Right lobe of liver (tissue), 4 donors: ENCODE results near the gene MACF1.

Experiments
- POLR2A ChIP-seq: fragments of 450-650 bp; IDR thresholded peaks from one replicate; pipeline ENCODE4 v1.6.1; 2017; ENCODE audit warnings: antibody characterized with exemption, mild to moderate bottlenecking
- TF ChIP-seq, protein P1 (sequence below), 4 donors: fragments of 200-600 bp in 3 of 4; fragments of 450-650 bp in 1 of 4; IDR thresholded peaks; one replicate each; pipeline versions ENCODE4 v1.5.1 to v1.8.0; 2016 to 2022; ENCODE audit warnings: antibody characterized with exemption in 4 of 4, mild to moderate bottlenecking in 2 of 4
- donor health status: DM: no; HTN: no; CAD: no.
- donor health status: DM: no; HTN: no; CAD: no.
- donor health status: DM: no; HTN: yes; CAD: no.

DNA sequence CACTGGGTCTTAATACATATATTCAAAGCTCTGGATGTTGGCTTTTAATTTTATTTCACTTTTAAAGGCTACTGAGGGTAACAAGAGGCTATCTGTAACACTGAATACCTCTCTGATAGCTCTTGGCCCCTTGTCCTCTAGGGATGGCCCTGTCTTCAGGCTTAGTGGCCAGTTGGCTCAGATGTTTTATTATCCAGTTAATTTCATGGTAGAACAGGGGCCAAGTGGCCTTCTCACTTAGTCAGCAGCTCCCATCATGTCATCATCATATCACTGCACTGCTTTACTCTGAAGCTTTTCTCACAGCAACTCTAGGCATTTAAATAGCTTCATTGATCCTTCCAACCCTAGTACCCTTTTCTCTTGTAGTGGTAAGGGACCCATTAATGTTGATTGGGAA, 40.2 kb upstream of the MACF1 start:
- TF ChIP-seq, protein P1, sequence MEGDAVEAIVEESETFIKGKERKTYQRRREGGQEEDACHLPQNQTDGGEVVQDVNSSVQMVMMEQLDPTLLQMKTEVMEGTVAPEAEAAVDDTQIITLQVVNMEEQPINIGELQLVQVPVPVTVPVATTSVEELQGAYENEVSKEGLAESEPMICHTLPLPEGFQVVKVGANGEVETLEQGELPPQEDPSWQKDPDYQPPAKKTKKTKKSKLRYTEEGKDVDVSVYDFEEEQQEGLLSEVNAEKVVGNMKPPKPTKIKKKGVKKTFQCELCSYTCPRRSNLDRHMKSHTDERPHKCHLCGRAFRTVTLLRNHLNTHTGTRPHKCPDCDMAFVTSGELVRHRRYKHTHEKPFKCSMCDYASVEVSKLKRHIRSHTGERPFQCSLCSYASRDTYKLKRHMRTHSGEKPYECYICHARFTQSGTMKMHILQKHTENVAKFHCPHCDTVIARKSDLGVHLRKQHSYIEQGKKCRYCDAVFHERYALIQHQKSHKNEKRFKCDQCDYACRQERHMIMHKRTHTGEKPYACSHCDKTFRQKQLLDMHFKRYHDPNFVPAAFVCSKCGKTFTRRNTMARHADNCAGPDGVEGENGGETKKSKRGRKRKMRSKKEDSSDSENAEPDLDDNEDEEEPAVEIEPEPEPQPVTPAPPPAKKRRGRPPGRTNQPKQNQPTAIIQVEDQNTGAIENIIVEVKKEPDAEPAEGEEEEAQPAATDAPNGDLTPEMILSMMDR (IDR thresholded peaks at IDR 0.05) = no peak
- no peak for TF ChIP-seq POLR2A
